Stimulated activated CD4-positive, alpha-beta T cell treated with anti-CD3 and anti-CD28 coated beads, Interleukin-15, amount 100 ng/mL, for 48 hours (primary cell): ENCODE data around the gene SNX27.
"Not testable (repeated sequence)": the region's sequence is repeated elsewhere in the genome, so short reads cannot be mapped to it uniquely, and the experiment has no call there.

Experiments
- DNase-seq, 2 donors: peaks; one replicate each; pipeline ENCODE4 v3.0.0-alpha.2; 2020; ENCODE audit warnings: low read depth in 2 of 2

SNX27 gene

GRCh38 chr1:151602550-151602949, 9.3 kb upstream of the SNX27 start:
- not testable (repeated sequence) for DNase-seq

- DNase-seq, result no peak
These were observed 7.6 kb upstream of the SNX27 start for GRCh38 chr1:151604291-151604690.

- no peak for DNase-seq
These were observed 5.5 kb upstream of the SNX27 start for GRCh38 chr1:151606384-151606783.

- no peak for DNase-seq
These were observed 5.0 kb upstream of the SNX27 start for GRCh38 chr1:151606857-151607256.

GRCh38 chr1:151610142-151610541, 1.7 kb upstream of the SNX27 start:
- no peak for DNase-seq

- no peak for DNase-seq
These were observed 511 bp upstream of the SNX27 start for GRCh38 chr1:151611288-151611790.

GRCh38 chr1:151612501-151613281, 841 bp downstream of the SNX27 start:
- peak in 1 of 2 donors; percentile 2 for DNase-seq

- DNase-seq, result no peak
These were observed 1.5 kb downstream of the SNX27 start for GRCh38 chr1:151613282-151613780.

- no peak for DNase-seq
These were observed 4.1 kb downstream of the SNX27 start for GRCh38 chr1:151615711-151616504.

- DNase-seq, result no peak
These were observed 4.6 kb downstream of the SNX27 start for GRCh38 chr1:151616505-151616849.

GRCh38 chr1:151618003-151618402, 6.2 kb downstream of the SNX27 start:
- no peak for DNase-seq

- DNase-seq, result no peak
These were observed 6.6 kb downstream of the SNX27 start for GRCh38 chr1:151618470-151618869.

- not testable (repeated sequence) for DNase-seq
These were observed 7.1 kb downstream of the SNX27 start for GRCh38 chr1:151618996-151619395.

- DNase-seq, result no peak
These were observed 7.7 kb downstream of the SNX27 start for GRCh38 chr1:151619489-151620093.

- DNase-seq, result no peak
These were observed 8.4 kb downstream of the SNX27 start for GRCh38 chr1:151620286-151620685.

- no peak for DNase-seq
These were observed 9.5 kb downstream of the SNX27 start for GRCh38 chr1:151621351-151621750.

- no peak for DNase-seq
These were observed 12.9 kb downstream of the SNX27 start for GRCh38 chr1:151624783-151625182.

- DNase-seq, result no peak
These were observed 15.0 kb downstream of the SNX27 start for GRCh38 chr1:151626740-151627334.

- no peak for DNase-seq
These were observed 17.4 kb downstream of the SNX27 start for GRCh38 chr1:151629278-151629677.

- DNase-seq, result no peak
These were observed 23.7 kb downstream of the SNX27 start for GRCh38 chr1:151635479-151636072.

GRCh38 chr1:151638074-151638775, 26.4 kb downstream of the SNX27 start:
- no peak for DNase-seq
